ENCODE results near the gene KIAA0930.

KIAA0930 gene

GRCh38 chr22:45166932-45167331 is 73.8 kb downstream of the KIAA0930 start:
- DNase-seq = no peak

GRCh38 chr22:45164270-45165088 is 76.2 kb downstream of the KIAA0930 start:
- DNase-seq = no peak

GRCh38 chr22:45163451-45164269 is 77.0 kb downstream of the KIAA0930 start, which contains the start of gene NUP50:
TSS of gene NUP50 (plus strand) at chr22:45163925. CDS start at chr22:45168178, 4,253 bp downstream.
- peak; percentile 89 for DNase-seq

- DNase-seq = no peak
Measured at GRCh38 chr22:45163099-45163450, 77.6 kb downstream of the KIAA0930 start.

- no peak for DNase-seq
Measured at GRCh38 chr22:45162531-45162930, 78.2 kb downstream of the KIAA0930 start.

- no peak for DNase-seq
Measured at GRCh38 chr22:45159652-45160462, 80.8 kb downstream of the KIAA0930 start.

- DNase-seq = no peak
Measured at GRCh38 chr22:45157907-45158306, 82.8 kb downstream of the KIAA0930 start.

- DNase-seq = no peak
Measured at GRCh38 chr22:45155050-45155840, 85.4 kb downstream of the KIAA0930 start.

GRCh38 chr22:45154383-45154782 is 86.3 kb downstream of the KIAA0930 start:
- DNase-seq = no peak

- DNase-seq = no peak
Measured at GRCh38 chr22:45151503-45151902, 89.2 kb downstream of the KIAA0930 start.

GRCh38 chr22:45150139-45150538 is 90.6 kb downstream of the KIAA0930 start:
- DNase-seq = no peak

GRCh38 chr22:45149671-45150070 is 91.0 kb downstream of the KIAA0930 start:
- no peak for DNase-seq

- no peak for DNase-seq
Measured at GRCh38 chr22:45144916-45145315, 95.8 kb downstream of the KIAA0930 start.

GRCh38 chr22:45142376-45142775 is 98.3 kb downstream of the KIAA0930 start:
- DNase-seq = no peak
